ENCODE results near the gene DCLRE1B.

DCLRE1B gene

GRCh38 chr1:113928187-113928930, 23.2 kb downstream of the DCLRE1B start:
- peak in 1 of 6 experiments; percentile 13 for DNase-seq

GRCh38 chr1:113928941-113929749, 24.0 kb downstream of the DCLRE1B start, which contains the start of gene HIPK1:
Gene HIPK1, plus strand, starts transcription at chr1:113929324.
- peak; percentile 85 to 98 (median 92) for DNase-seq

DNA sequence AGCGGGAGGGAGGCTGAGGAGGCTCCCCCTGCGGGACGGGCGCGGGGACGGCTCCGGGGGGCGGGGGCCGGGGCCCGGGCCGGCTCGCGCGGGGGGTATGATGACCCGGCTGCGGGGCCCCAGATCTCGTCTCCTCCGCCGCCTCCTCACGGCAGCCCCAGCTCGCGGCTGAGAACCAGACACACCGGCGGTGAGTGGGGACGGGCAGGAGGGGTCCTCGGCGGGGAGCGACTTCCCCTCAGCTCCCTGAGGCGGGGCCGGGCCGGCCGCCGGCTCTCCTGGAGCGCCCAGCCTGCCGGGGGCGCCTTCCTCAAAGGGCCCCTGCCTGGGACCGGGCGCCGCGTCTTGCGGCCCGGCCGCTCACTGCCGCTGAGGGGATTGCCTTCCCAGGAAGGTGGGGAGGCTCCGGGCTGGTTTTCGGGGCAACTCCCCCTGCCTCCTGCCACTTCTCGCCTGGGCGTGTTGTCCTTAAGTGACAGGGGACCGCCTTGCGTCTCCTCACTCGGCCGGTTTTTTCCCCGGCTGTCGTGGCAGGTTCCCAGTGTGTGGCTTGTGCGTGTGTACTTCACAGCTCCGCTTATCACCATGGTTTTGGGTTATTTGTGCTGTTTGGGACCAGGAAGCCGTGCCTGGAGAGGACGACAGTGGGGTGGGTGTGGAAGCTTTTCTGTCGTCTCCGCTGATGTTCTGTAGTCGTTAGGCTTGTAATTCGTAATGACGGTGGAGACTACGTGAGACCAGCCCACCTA, 24.8 kb downstream of the DCLRE1B start:
- peak; percentile 74 to 86 (median 80) for DNase-seq

DNA sequence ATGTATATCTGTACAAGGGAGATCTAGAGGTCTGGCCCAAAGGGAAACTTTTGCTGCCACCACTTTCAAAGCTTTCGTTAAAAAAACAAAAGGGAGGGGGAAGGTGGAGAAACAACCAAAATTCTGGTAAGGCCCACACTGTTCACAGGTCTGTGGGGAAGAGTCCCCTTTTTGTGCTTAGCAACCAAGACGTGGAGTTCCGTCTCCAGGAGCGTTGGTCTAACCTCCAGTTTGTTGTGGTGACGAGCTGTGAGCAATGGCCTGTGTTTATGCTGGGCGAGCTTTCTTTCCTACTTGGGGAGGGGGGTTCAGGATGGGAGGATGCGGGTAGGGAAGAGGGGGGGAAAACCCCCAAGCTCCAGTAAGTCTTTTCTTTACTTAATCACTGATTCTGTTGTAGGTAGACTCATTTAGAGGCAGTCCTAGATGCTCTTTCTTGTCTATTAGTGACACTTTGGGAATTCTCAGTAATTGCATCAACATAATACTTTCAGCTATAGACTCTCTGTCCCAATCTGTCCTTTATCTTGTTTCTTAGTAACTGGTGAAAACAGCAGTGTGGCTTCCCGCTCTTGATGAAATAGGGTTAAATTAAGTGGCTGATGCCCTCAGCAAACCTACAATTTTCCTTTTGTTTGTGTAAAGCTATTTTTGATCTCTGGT, 25.5 kb downstream of the DCLRE1B start:
- peak; percentile 69 to 82 (median 79) for DNase-seq

GRCh38 chr1:113931451-113931851, 26.3 kb downstream of the DCLRE1B start:
- peak in 3 of 6 experiments; percentile 71 to 75 (median 74) for DNase-seq

- no peak for DNase-seq
Measured at GRCh38 chr1:113934006-113934405, 28.9 kb downstream of the DCLRE1B start.

GRCh38 chr1:113934511-113935055, 29.5 kb downstream of the DCLRE1B start:
- DNase-seq: no peak

- no peak for DNase-seq
Measured at GRCh38 chr1:113935176-113935575, 30.1 kb downstream of the DCLRE1B start.

DNA sequence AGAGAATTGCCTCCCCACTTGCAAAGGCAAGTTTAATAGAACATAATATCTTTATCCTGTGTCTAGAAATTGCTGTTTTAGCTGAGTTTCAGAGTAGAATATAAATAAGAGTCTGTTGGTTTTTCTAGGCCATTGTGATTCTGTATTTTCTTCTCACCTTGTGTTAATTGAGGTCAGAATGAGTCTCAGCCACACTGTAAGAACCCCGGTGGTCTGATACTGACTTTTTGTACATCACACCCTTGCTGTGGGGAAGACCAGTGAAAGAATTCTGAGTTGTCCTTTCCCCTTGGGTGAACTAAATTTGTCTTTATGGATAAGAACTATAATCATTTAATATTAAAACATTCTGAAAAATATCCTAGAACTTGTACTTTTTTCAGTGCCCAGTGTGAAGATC, 30.8 kb downstream of the DCLRE1B start:
- no peak for DNase-seq

DNA sequence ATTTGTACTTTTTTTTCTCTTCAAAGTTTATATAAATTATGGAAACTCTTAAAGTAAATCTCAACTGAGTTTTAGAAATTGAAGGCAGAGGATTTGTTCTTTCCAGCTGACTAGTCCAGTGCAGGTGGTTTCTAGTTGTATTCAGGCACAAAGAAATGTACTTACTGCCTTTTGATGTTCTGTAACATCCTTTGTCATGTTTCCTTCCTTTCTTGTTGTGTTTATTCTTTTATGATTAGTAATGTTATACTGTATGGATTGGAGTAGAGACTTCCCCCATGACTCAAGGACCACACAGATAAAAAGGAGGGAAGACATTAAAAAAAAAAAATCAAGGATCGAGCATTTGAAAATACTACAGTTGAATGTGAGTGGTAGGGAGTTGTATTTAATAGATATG, 32.0 kb downstream of the DCLRE1B start:
- peak in 1 of 6 experiments; percentile 8 for DNase-seq

DNA sequence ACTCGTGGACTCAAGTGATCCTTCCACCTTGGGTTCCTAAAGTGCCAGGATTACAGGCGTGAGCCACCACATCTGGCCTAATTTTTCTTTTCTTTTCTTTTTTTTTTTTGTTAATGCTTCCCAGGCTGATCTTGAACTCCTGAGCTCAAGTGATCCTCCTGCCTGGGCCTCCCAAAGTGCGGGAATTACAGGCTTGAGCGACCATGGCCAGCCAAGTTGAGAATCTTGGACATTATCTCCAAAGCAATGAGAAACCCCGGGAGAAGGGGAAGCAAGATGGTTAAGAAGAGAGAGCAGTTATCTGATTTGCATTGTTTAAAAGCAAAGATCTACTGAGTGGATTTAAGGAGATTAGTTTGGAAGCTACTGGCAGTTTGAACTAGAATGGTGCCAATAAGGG, 33.1 kb downstream of the DCLRE1B start:
- DNase-seq: no peak

DNA sequence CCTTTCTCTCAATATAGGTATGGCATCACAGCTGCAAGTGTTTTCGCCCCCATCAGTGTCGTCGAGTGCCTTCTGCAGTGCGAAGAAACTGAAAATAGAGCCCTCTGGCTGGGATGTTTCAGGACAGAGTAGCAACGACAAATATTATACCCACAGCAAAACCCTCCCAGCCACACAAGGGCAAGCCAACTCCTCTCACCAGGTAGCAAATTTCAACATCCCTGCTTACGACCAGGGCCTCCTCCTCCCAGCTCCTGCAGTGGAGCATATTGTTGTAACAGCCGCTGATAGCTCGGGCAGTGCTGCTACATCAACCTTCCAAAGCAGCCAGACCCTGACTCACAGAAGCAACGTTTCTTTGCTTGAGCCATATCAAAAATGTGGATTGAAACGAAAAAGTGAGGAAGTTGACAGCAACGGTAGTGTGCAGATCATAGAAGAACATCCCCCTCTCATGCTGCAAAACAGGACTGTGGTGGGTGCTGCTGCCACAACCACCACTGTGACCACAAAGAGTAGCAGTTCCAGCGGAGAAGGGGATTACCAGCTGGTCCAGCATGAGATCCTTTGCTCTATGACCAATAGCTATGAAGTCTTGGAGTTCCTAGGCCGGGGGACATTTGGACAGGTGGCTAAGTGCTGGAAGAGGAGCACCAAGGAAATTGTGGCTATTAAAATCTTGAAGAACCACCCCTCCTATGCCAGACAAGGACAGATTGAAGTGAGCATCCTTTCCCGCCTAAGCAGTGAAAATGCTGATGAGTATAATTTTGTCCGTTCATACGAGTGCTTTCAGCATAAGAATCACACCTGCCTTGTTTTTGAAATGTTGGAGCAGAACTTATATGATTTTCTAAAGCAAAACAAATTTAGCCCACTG, 35.5 kb downstream of the DCLRE1B start:
- DNase-seq: peak in 3 of 6 experiments; percentile 21 to 44 (median 22)

- no peak for DNase-seq
Measured at GRCh38 chr1:113941245-113941559, 36.1 kb downstream of the DCLRE1B start.

GRCh38 chr1:113942527-113942926, 37.4 kb downstream of the DCLRE1B start:
- DNase-seq: no peak

DNA sequence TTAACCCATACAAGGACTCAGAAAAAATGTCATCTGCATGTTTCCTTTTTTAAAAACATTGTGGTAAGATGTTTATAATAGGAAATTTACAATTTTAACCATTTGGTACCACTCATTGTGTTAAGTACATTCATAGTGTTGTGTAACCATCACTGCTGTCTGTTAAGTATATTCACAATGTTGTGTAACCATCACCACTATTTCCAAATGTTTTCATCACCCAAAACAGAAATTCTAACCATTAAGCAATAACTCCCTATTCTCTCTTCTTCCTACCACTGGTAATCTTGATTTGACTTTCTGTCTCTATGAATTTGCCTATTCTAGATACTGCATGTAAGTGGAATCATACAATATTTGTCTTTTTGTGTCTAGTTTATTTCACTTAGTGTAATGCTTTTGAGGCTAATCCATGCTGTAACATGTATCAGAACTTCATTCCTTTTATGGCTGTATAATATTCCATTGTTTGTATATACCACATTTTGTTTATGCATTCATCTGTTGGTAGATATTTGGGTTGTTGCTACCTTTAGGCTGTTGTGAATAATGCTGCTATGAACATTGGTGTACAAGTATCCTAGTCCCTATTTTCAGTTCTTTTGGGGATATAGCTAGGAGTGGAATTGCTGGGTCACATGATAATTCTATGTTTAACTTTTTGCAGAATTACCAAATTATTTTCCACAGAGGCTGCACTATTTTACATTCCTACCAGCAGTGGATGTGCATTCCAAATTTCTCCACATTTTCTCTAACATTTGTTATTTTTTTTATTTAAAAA, 38.1 kb downstream of the DCLRE1B start:
- no peak for DNase-seq

- no peak for DNase-seq
Measured at GRCh38 chr1:113945329-113945728, 40.2 kb downstream of the DCLRE1B start.

GRCh38 chr1:113946112-113946511, 41.0 kb downstream of the DCLRE1B start:
- peak in 2 of 6 experiments; percentile 8 to 13 for DNase-seq

GRCh38 chr1:113946678-113947387, 41.7 kb downstream of the DCLRE1B start:
- DNase-seq: no peak

DNA sequence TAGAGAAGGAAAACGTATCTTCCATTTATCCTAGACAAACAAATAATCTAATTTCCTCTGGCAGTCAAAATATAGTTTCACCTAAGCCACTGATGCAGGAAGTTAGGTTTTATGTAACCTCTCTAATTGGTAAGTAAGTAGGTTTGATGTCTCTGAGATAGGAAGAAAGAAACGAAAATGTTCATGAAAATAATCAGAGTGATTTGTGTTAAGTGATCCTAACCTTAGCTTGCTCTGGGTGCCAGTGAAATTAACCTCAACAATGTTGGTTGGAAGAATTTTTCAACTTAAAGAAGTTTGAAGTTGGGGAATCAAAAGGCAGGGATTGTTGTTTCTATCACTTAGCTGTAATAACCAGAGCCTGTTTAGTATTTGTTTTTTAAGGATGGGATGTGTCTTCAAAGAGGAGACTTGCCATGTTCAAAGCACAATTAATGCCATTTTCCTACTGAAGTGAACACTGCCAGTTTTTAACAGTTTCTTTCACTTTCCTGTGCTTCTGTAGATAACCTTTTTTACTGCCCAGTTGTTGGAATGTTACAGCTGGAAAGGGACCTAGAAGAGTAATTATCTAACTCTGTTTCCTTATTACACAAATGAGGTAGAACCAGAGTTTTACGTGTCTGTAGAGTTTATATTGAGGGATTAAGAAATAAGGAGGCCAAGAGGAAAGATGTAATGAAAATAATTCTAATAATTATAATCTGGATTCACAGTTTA, 42.4 kb downstream of the DCLRE1B start:
- peak in 3 of 6 experiments; percentile 39 to 62 (median 51) for DNase-seq

Data from stimulated activated naive CD4-positive, alpha-beta T cell (primary cell).